Measurements from ENCODE around the gene MATN1. TPM values are rescaled to one million over a fixed set of nuclear protein-coding genes. Genes with fewer than 3 reads are reported as not detected.

MATN1 gene
- total RNA-seq, 6 donors from 2014 or later: 0.15 TPM; not detected in 5

- H3K9me3 ChIP-seq: no peaks in the 10 kb centered on the region
- H3K27ac ChIP-seq: no peak overlapping the region
- no peaks in the 10 kb centered on the region for H3K27me3 ChIP-seq
- DNase-seq: no peak
- peaks cover 2 to 4% (median 3%) of the 10 kb centered on the region in 4 donors for H3K4me1 ChIP-seq
- no peak for ATAC-seq (ENCODE audit: low FRiP score in 2 of 2)
- whole genome bisulfite sequencing, 2 donors: 67% methylated on average over 4 of the region's 4 CpGs; no CpG with 5 or more reads in 1 of the 2 donors
- no peak overlapping the region for H3K4me3 ChIP-seq
- TF ChIP-seq EP300 (IDR thresholded peaks at IDR 0.05): no peak
- no peak for TF ChIP-seq POLR2AphosphoS5 (IDR thresholded peaks at IDR 0.05)
- TF ChIP-seq CTCF (IDR thresholded peaks at IDR 0.05): no peak
- no peak for TF ChIP-seq POLR2A (IDR thresholded peaks at IDR 0.05)
- H3K36me3 ChIP-seq: no peaks in the 10 kb centered on the region
These were observed 9.4 kb downstream of the MATN1 start for GRCh38 chr1:30714025-30714424.

DNA sequence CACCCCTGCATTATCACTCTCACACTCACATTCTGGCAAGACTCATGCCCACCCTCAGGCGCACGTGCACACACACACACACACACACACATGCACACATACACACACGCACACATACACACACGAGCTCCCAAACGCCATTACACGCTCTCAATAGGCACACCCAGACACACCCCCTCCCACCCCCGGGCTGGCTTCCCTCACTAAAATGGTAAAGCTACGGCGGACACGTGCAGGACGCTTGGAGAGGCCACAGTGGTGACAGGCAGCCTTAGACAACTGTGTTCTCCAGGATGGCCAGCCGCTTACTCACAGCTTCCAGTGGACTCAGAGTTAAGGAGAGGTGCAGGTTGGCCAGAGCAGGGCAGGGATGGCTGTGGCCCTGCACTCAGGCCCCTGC is 10.1 kb downstream of the MATN1 start:
- H3K4me3 ChIP-seq: no peak overlapping the region
- DNase-seq: no peak
- H3K27ac ChIP-seq: no peak overlapping the region
- no peak for ATAC-seq (ENCODE audit: low FRiP score in 2 of 2)
- TF ChIP-seq POLR2A (IDR thresholded peaks at IDR 0.05): no peak
- TF ChIP-seq EP300 (IDR thresholded peaks at IDR 0.05): no peak
- TF ChIP-seq CTCF (IDR thresholded peaks at IDR 0.05): no peak
- TF ChIP-seq POLR2AphosphoS5 (IDR thresholded peaks at IDR 0.05): no peak
- H3K36me3 ChIP-seq: no peaks in the 10 kb centered on the region
- WGBS, 2 donors: 46% methylated on average over 11 to 12 of the region's 12 CpGs
- H3K9me3 ChIP-seq: no peaks in the 10 kb centered on the region
- no peaks in the 10 kb centered on the region for H3K4me1 ChIP-seq
- H3K27me3 ChIP-seq: no peaks in the 10 kb centered on the region

DNA sequence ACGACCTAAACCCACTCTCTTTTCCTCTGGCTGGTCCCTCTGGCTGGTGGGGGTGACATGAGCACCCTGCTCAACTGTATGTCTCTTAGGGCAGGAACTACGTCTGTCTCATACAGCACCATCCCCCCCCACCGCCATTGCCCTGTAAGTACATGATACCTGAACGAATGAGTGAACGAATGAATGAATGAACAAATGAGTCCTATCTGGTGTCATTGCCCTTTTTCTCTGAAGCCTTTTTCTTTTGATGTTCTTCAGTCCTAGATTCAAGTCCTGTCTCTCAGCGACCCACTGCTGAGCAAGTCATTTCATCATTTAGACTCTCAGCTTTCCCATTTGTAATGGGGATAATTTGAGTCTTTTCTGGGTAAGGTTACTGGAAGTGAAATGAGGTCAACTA is 10.8 kb downstream of the MATN1 start:
- no peak for ATAC-seq (ENCODE audit: low FRiP score in 2 of 2)
- TF ChIP-seq POLR2A (IDR thresholded peaks at IDR 0.05) (no peak), CTCF (IDR thresholded peaks at IDR 0.05) (no peak), EP300 (IDR thresholded peaks at IDR 0.05) (no peak)

DNA sequence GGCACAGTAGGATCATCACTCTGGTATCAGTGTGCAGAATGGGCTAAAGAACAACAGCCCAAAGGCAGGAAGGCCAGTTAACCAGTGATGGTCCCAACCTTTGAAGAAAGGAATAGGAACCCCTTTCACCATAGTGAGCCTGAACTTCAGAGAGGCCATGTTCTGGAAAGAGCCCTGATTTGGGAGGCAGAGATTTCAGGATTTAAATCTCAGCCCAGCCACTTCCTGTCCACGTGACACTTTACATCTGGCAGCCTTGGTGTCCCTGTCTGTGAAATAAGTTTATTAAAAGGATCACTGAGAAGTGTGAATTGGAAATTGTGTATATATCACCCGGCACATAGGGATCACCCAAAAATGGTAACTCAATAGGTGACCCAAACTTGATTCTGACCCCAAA is 13.0 kb downstream of the MATN1 start:
- Histone ChIP-seq H3K4me1 (no peaks in the 10 kb centered on the region), H3K27me3 (no peaks in the 10 kb centered on the region), H3K9me3 (no peaks in the 10 kb centered on the region), H3K27ac (no peak overlapping the region), H3K36me3 (no peaks in the 10 kb centered on the region), H3K4me3 (no peak overlapping the region)
- no peak for DNase-seq
- no peak for ATAC-seq (ENCODE audit: low FRiP score in 2 of 2)
- WGBS, 2 donors: 49 to 55% methylated on average over 2 of the region's 2 CpGs
- TF ChIP-seq EP300 (IDR thresholded peaks at IDR 0.05): no peak
- no peak for TF ChIP-seq POLR2AphosphoS5 (IDR thresholded peaks at IDR 0.05)
- TF ChIP-seq POLR2A (IDR thresholded peaks at IDR 0.05): no peak
- TF ChIP-seq CTCF (IDR thresholded peaks at IDR 0.05): no peak

More for the DNA sequence above, 10.8 kb downstream of the MATN1 start:
- H3K36me3 ChIP-seq: no peaks in the 10 kb centered on the region
- no peaks in the 10 kb centered on the region for H3K27me3 ChIP-seq
- WGBS, 2 donors: 82 to 86% methylated on average over 6 of the region's 6 CpGs
- H3K4me3 ChIP-seq: no peak overlapping the region
- no peaks in the 10 kb centered on the region for H3K4me1 ChIP-seq
- no peaks in the 10 kb centered on the region for H3K9me3 ChIP-seq
- no peak for DNase-seq
- H3K27ac ChIP-seq: no peak overlapping the region

DNA sequence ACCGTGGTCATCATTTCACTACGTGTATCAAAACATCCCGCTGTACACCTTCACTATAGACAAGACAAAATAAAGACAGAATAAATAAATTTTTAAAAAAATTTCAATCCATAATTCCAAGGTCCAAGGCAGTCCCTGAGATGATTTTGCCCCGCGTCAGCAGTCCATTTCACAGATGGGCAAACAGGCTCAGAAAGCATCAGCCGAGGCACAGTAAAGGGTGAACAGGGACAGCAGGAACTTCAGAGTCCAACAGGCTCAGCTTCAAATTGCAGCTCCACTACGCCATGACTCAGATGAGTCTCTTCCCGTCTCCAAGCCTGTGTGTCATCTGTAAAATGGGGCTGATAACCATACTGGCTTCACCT is 15.0 kb downstream of the MATN1 start:
- no peak for ATAC-seq (ENCODE audit: low FRiP score in 2 of 2)
- H3K9me3 ChIP-seq: no peaks in the 10 kb centered on the region
- TF ChIP-seq CTCF (IDR thresholded peaks at IDR 0.05) (no peak), POLR2A (IDR thresholded peaks at IDR 0.05) (no peak), EP300 (IDR thresholded peaks at IDR 0.05) (no peak), POLR2AphosphoS5 (IDR thresholded peaks at IDR 0.05) (no peak)
- no peak overlapping the region for H3K27ac ChIP-seq
- H3K27me3 ChIP-seq: no peaks in the 10 kb centered on the region
- no peaks in the 10 kb centered on the region for H3K36me3 ChIP-seq
- H3K4me1 ChIP-seq: no peaks in the 10 kb centered on the region
- WGBS, 2 donors: 50 to 52% methylated on average over 8 of the region's 8 CpGs
- H3K4me3 ChIP-seq: no peak overlapping the region
- no peak for DNase-seq

Data from upper lobe of left lung (tissue), 6 donors.